GM12878 (cell line): ENCODE measurements around the gene UBASH3B.

Experiments used
- EP300 ChIP-seq, 2 experiments: fragments of 150-350 bp in 1 of 2; IDR thresholded peaks; 2 replicates each; pipeline ENCODE4 v1.6.1; 2011 to 2012; ENCODE audit warnings: low read depth in 2 of 2, low read length in 2 of 2, borderline replicate concordance in 1 of 2, improper control_type of control experiment in 1 of 2, inconsistent platforms in 1 of 2; ENCODE audit not compliant: control insufficient read depth in 1 of 2
- HDAC2 ChIP-seq: fragments of 200-600 bp; sonication (generic); IDR thresholded peaks from 2 replicates; pipeline ENCODE4 v1.6.1; 2017
- NFIC ChIP-seq: IDR thresholded peaks from 2 replicates; pipeline ENCODE4 v1.6.1; 2012; ENCODE audit warnings: low read depth, mild to moderate bottlenecking, inconsistent platforms, low read length, moderate library complexity
- NFXL1 ChIP-seq: fragments of 450-650 bp; IDR thresholded peaks from 2 replicates; pipeline ENCODE4 v1.6.1; 2017; ENCODE audit warnings: antibody characterized with exemption, mild to moderate bottlenecking, borderline replicate concordance
- POLR2A ChIP-seq: IDR thresholded peaks from 2 replicates; pipeline ENCODE4 v1.6.1; 2011; ENCODE audit warnings: low read depth, mild to moderate bottlenecking, low read length
- POLR2AphosphoS5 ChIP-seq: IDR thresholded peaks from 2 replicates; pipeline ENCODE4 v1.6.1; 2011; ENCODE audit warnings: mild to moderate bottlenecking, low read length, inconsistent platforms
- SIN3A ChIP-seq: IDR thresholded peaks from 2 replicates; pipeline ENCODE4 v1.6.1; 2012; ENCODE audit warnings: low read depth, low read length, improper control_type of control experiment
- TAF1 ChIP-seq: IDR thresholded peaks from 2 replicates; pipeline ENCODE4 v1.6.1; 2011; ENCODE audit warnings: mild to moderate bottlenecking, low read depth, low read length, borderline replicate concordance
- TF ChIP-seq, protein P1 (sequence below), 3 experiments: IDR thresholded peaks in 2 of 3; conservative IDR thresholded peaks in 1 of 3; 2 replicates each; pipeline ENCODE4 v1.5.1; 2011; ENCODE audit warnings: low read depth in 3 of 3, low read length in 3 of 3, mild to moderate bottlenecking in 3 of 3, control low read depth in 2 of 3, moderate library complexity in 2 of 3, inconsistent platforms in 1 of 3, mixed read lengths in 1 of 3; ENCODE audit not compliant: control insufficient read depth in 2 of 3, insufficient read depth in 1 of 3; ENCODE audit errors: extremely low read depth in 1 of 3
- TF ChIP-seq, protein P2 (sequence below): fragments of 450-650 bp; IDR thresholded peaks from 2 replicates; pipeline ENCODE4 v1.6.1; 2018; ENCODE audit warnings: borderline replicate concordance, mild to moderate bottlenecking; ENCODE audit not compliant: partially characterized antibody
- TF ChIP-seq, protein P3 (sequence below): IDR thresholded peaks from 2 replicates; pipeline ENCODE4 v1.6.1; 2011; ENCODE audit warnings: low read depth, mild to moderate bottlenecking, low read length, moderate library complexity, borderline replicate concordance; ENCODE audit errors: extremely low read depth

DNA sequence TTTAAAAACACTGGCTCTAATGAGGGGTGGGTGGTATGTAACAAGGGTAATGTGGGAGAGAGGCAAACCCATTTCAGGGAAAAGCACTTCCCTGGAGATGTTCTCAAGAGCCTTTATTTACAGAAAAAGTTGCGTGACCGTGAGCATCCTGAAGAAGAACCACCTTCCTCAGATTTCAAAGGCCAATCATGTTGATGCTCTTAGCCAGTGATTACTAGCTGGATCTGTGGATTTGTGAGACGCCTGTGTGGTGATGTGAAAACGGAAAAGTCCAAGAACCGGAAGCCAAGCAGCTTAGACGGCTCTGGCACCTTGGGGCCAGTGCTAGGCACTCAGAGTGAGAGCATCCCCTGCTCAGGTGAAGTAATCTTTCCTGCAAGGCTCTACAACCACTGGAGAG, 12.6 kb upstream of the UBASH3B start:
- TF ChIP-seq NFIC = no peak
- TF ChIP-seq, protein P1, sequence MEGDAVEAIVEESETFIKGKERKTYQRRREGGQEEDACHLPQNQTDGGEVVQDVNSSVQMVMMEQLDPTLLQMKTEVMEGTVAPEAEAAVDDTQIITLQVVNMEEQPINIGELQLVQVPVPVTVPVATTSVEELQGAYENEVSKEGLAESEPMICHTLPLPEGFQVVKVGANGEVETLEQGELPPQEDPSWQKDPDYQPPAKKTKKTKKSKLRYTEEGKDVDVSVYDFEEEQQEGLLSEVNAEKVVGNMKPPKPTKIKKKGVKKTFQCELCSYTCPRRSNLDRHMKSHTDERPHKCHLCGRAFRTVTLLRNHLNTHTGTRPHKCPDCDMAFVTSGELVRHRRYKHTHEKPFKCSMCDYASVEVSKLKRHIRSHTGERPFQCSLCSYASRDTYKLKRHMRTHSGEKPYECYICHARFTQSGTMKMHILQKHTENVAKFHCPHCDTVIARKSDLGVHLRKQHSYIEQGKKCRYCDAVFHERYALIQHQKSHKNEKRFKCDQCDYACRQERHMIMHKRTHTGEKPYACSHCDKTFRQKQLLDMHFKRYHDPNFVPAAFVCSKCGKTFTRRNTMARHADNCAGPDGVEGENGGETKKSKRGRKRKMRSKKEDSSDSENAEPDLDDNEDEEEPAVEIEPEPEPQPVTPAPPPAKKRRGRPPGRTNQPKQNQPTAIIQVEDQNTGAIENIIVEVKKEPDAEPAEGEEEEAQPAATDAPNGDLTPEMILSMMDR (IDR thresholded peaks at IDR 0.05 in 2 of 3, conservative IDR thresholded peaks at IDR 0.05 in 1 of 3; ENCODE audit: control insufficient read depth in 2 of 3, extremely low read depth in 1 of 3, insufficient read depth in 1 of 3, low read depth in 3 of 3, low read length in 3 of 3) = no peak
- no peak for TF ChIP-seq EP300 (IDR thresholded peaks at IDR 0.05; ENCODE audit: borderline replicate concordance in 1 of 2, control insufficient read depth in 1 of 2, low read depth in 2 of 2, low read length in 2 of 2)
- no peak for TF ChIP-seq POLR2AphosphoS5
- TF ChIP-seq HDAC2 = no peak
- no peak for TF ChIP-seq TAF1
- TF ChIP-seq, protein P2, sequence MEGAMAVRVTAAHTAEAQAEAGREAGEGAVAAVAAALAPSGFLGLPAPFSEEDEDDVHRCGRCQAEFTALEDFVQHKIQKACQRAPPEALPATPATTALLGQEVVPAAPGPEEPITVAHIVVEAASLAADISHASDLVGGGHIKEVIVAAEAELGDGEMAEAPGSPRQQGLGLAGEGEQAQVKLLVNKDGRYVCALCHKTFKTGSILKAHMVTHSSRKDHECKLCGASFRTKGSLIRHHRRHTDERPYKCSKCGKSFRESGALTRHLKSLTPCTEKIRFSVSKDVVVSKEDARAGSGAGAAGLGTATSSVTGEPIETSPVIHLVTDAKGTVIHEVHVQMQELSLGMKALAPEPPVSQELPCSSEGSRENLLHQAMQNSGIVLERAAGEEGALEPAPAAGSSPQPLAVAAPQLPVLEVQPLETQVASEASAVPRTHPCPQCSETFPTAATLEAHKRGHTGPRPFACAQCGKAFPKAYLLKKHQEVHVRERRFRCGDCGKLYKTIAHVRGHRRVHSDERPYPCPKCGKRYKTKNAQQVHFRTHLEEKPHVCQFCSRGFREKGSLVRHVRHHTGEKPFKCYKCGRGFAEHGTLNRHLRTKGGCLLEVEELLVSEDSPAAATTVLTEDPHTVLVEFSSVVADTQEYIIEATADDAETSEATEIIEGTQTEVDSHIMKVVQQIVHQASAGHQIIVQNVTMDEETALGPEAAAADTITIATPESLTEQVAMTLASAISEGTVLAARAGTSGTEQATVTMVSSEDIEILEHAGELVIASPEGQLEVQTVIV = no peak
- TF ChIP-seq, protein P3, sequence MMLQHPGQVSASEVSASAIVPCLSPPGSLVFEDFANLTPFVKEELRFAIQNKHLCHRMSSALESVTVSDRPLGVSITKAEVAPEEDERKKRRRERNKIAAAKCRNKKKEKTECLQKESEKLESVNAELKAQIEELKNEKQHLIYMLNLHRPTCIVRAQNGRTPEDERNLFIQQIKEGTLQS = no peak
- TF ChIP-seq POLR2A = no peak
- no peak for TF ChIP-seq SIN3A
- no peak for TF ChIP-seq NFXL1
